GM12878 (cell line): Measurements from ENCODE around the gene N4BP3. TPM values are rescaled to one million over a fixed set of nuclear protein-coding genes. Genes with fewer than 3 reads are reported as not detected.

Experiments used
- ASH2L ChIP-seq: fragments of 300-600, 200-600 bp; sonication (generic); IDR thresholded peaks from 2 replicates; pipeline ENCODE4 v1.6.1; 2017; ENCODE audit warnings: low read depth, mild to moderate bottlenecking, borderline replicate concordance
- BMI1 ChIP-seq: fragments of 450-650 bp; IDR thresholded peaks from 2 replicates; pipeline ENCODE4 v1.6.1; 2016; ENCODE audit warnings: mild to moderate bottlenecking, moderate library complexity, borderline replicate concordance
- CBX3 ChIP-seq: fragments of 200-600 bp; sonication (generic); IDR thresholded peaks from 2 replicates; pipeline ENCODE4 v1.6.1; 2016; ENCODE audit warnings: low read depth, borderline replicate concordance
- CREB1 ChIP-seq: IDR thresholded peaks from 2 replicates; pipeline ENCODE4 v1.6.1; 2012; ENCODE audit warnings: low read depth, mild to moderate bottlenecking, inconsistent platforms
- CUX1 ChIP-seq: IDR thresholded peaks from 2 replicates; pipeline ENCODE4 v1.6.1; 2012; ENCODE audit warnings: improper control_type of control experiment, low read depth, low read length; ENCODE audit not compliant: insufficient replicate concordance
- E4F1 ChIP-seq: fragments of 450-650 bp; IDR thresholded peaks from 2 replicates; pipeline ENCODE4 v1.6.1; 2018; ENCODE audit warnings: borderline replicate concordance, mild to moderate bottlenecking; ENCODE audit not compliant: partially characterized antibody
- EGR1 ChIP-seq, 2 experiments: IDR thresholded peaks; 1 replicate in 1 of 2; 2 replicates in 1 of 2; pipeline ENCODE4 v1.6.1; 2011 to 2012; ENCODE audit warnings: low read depth in 2 of 2, low read length in 2 of 2, borderline replicate concordance in 1 of 2, mild to moderate bottlenecking in 1 of 2, moderate library complexity in 1 of 2
- HDGF ChIP-seq: fragments of 450-650 bp; IDR thresholded peaks from 2 replicates; pipeline ENCODE4 v1.6.1; 2016; ENCODE audit warnings: antibody characterized with exemption
- MTA3 ChIP-seq: IDR thresholded peaks from 2 replicates; pipeline ENCODE4 v1.6.1; 2012; ENCODE audit warnings: low read length, inconsistent platforms, borderline replicate concordance
- NFIC ChIP-seq: IDR thresholded peaks from 2 replicates; pipeline ENCODE4 v1.6.1; 2012; ENCODE audit warnings: low read depth, mild to moderate bottlenecking, inconsistent platforms, low read length, moderate library complexity
- NFYA ChIP-seq: IDR thresholded peaks from 2 replicates; pipeline ENCODE4 v1.6.1; 2011; ENCODE audit warnings: low read depth, mild to moderate bottlenecking, low read length, improper control_type of control experiment, borderline replicate concordance
- NKRF ChIP-seq: fragments of 450-650 bp; conservative IDR thresholded peaks from 2 replicates; pipeline ENCODE4 v1.6.1; 2017; ENCODE audit warnings: mild to moderate bottlenecking, moderate library complexity
- RBBP5 ChIP-seq: fragments of 200-600 bp; sonication (generic); conservative IDR thresholded peaks from 2 replicates; pipeline ENCODE4 v1.6.1; 2016
- RELA ChIP-seq: fragments of 450-650 bp; IDR thresholded peaks from 2 replicates; pipeline ENCODE4 v1.8.0; 2014; ENCODE audit warnings: borderline replicate concordance; ENCODE audit not compliant: partially characterized antibody
- RUNX3 ChIP-seq: IDR thresholded peaks from 2 replicates; pipeline ENCODE4 v1.6.1; 2012; ENCODE audit warnings: low read length, inconsistent platforms
- SMAD1 ChIP-seq: fragments of 450-650 bp; IDR thresholded peaks from 2 replicates; pipeline ENCODE4 v1.6.1; 2018; ENCODE audit warnings: mild to moderate bottlenecking, low read depth; ENCODE audit not compliant: partially characterized antibody
- SMARCA5 ChIP-seq: fragments of 450-650 bp; IDR thresholded peaks from 2 replicates; pipeline ENCODE4 v1.6.1; 2017; ENCODE audit warnings: mild to moderate bottlenecking
- SREBF1 ChIP-seq: IDR thresholded peaks from 2 replicates; pipeline ENCODE4 v1.6.1; 2012; ENCODE audit warnings: mild to moderate bottlenecking, low read length
- SUPT20H ChIP-seq: IDR thresholded peaks from 2 replicates; pipeline ENCODE4 v1.6.1; 2011; ENCODE audit warnings: low read depth, mild to moderate bottlenecking, low read length, moderate library complexity, borderline replicate concordance; ENCODE audit not compliant: control insufficient read depth
- polyA plus RNA-seq, 11 experiments: library from polyadenylated mRNA; depleted of rRNA in 4 of 11; unstranded in 6 of 11; stranded (reverse) in 5 of 11; fragments of >200 nt; fragmentation: Nextera tagmentation in 4 of 11; fragmentation: Illumina TruSeq in 1 of 11; extraction: Ambion mirVana in 4 of 11; extraction: Trizol in 1 of 11; gene quantifications; 1 replicate in 1 of 11; 2 replicates in 10 of 11; pipeline versions ENCODE4 v1.2.1 to v1.2.3, GENCODE V29; 2011 to 2016; ENCODE audit warnings: inconsistent platforms in 2 of 11, missing spikeins in 2 of 11, low read depth in 1 of 11
- total RNA-seq, 4 experiments: library from RNA; depleted of rRNA in 3 of 4; stranded (reverse); fragments of >200 nt in 3 of 4; fragmentation: Illumina TruSeq in 1 of 4; extraction: Trizol in 1 of 4; gene quantifications; 2 replicates each; pipeline versions ENCODE4 v1.2.1 to v1.2.3, GENCODE V29; 2013 to 2021

The N4BP3 gene
- total and polyA plus RNA-seq, 10 of the 15 experiments (the other 5 are each of a cell fraction or from before 2014, with no cell fraction given) = 0.06 to 13.0 (median 4.3) TPM

- TF ChIP-seq E4F1 = no peak
- TF ChIP-seq HDGF = no peak
- TF ChIP-seq SMAD1 = no peak
- TF ChIP-seq CBX3 = no peak
- no peak for TF ChIP-seq ASH2L
- no peak for TF ChIP-seq CUX1
- peak; percentile 48; the same call in 1 of the 2 replicates for TF ChIP-seq CREB1
- TF ChIP-seq RUNX3 = peak; percentile 84
- peak; percentile 65 for TF ChIP-seq SMARCA5
- TF ChIP-seq NKRF = peak; percentile 78
- TF ChIP-seq RELA = peak; percentile 37
- no peak for TF ChIP-seq NFIC
- no peak for TF ChIP-seq RBBP5
- no peak for TF ChIP-seq SUPT20H
- no peak for TF ChIP-seq MTA3
- TF ChIP-seq BMI1 = no peak
- TF ChIP-seq SREBF1 = peak; percentile 85
- TF ChIP-seq EGR1 (IDR thresholded peaks at IDR 0.05; ENCODE audit: borderline replicate concordance in 1 of 2, low read depth in 2 of 2, low read length in 2 of 2) = peak in 1 of 2 experiments; percentile 35; a peak in 1 of 3 replicates
- no peak for TF ChIP-seq NFYA
These were observed 17.5 kb downstream of the N4BP3 start, which contains the start of gene RMND5B (continued) for GRCh38 chr5:178130576-178131445.
